ENCODE measurements around the gene ZNF497. TPM values are rescaled to one million over a fixed set of nuclear protein-coding genes. Genes with fewer than 3 reads are reported as not detected.
A peak's percentile ranks its signal among the peaks of the same experiment; 100 is the strongest.

The ZNF497 gene
- total and polyA plus RNA-seq, 10 of the 15 experiments (the other 5 are each of a cell fraction or from before 2014, with no cell fraction given) = 0.09 to 0.82 (median 0.28) TPM

- peak; percentile 94 for TF ChIP-seq ZBTB40 (IDR thresholded peaks at IDR 0.05; ENCODE audit: borderline replicate concordance)
- no peak for TF ChIP-seq MTA2 (IDR thresholded peaks at IDR 0.05; ENCODE audit: low read depth)
- peak; percentile 25 for TF ChIP-seq PBX3 (IDR thresholded peaks at IDR 0.05; ENCODE audit: insufficient replicate concordance, low read depth, low read length)
- no peak for TF ChIP-seq MEF2A (IDR thresholded peaks at IDR 0.05; ENCODE audit: insufficient read depth, low read depth, low read length)
- TF ChIP-seq HDAC6 (IDR thresholded peaks at IDR 0.05; ENCODE audit: unreplicated experiment) = no peak
- TF ChIP-seq IRF3 (IDR thresholded peaks at IDR 0.05) = 0 out of 2 replicates have a peak, but pooled peaks have one; percentile 30
- no peak; the same call in 1 of the 2 replicates for TF ChIP-seq SMC3 (IDR thresholded peaks at IDR 0.05; ENCODE audit: borderline replicate concordance, low read length)
- no peak for TF ChIP-seq ZSCAN29 (IDR thresholded peaks at IDR 0.05)
- TF ChIP-seq MAX (IDR thresholded peaks at IDR 0.05; ENCODE audit: low read depth, low read length) = peak; percentile 45
- no peak for TF ChIP-seq ATF2 (IDR thresholded peaks at IDR 0.05; ENCODE audit: low read length)
- TF ChIP-seq JUNB (IDR thresholded peaks at IDR 0.05) = no peak
- TF ChIP-seq CEBPZ (IDR thresholded peaks at IDR 0.05; ENCODE audit: low read depth, low read length) = no peak
- no peak for TF ChIP-seq WRNIP1 (IDR thresholded peaks at IDR 0.05; ENCODE audit: borderline replicate concordance, low read depth, low read length)
- peak; percentile 98 for TF ChIP-seq NKRF (conservative IDR thresholded peaks at IDR 0.05)
- peak; percentile 52; the same call in 1 of the 2 replicates for TF ChIP-seq BACH1 (IDR thresholded peaks at IDR 0.05; ENCODE audit: borderline replicate concordance)
Measured at GRCh38 chr19:58362272-58362994, at the start of gene ZNF497 (continued).

Data from GM12878 (cell line).